ENCODE measurements around the gene DCP1A.

DCP1A gene

GRCh38 chr3:53318522-53318921, 28.8 kb downstream of the DCP1A start:
- TF ChIP-seq REST (IDR thresholded peaks at IDR 0.05; ENCODE audit: low read depth), result no peak

- TF ChIP-seq NFIC (IDR thresholded peaks at IDR 0.05) (no peak), EP300 (IDR thresholded peaks at IDR 0.05; ENCODE audit: borderline replicate concordance) (no peak), FOXM1 (IDR thresholded peaks at IDR 0.05; ENCODE audit: borderline replicate concordance, low read depth) (no peak), RAD21 (IDR thresholded peaks at IDR 0.05; ENCODE audit: low read depth) (no peak), TEAD4 (IDR thresholded peaks at IDR 0.05) (no peak), USF1 (IDR thresholded peaks at IDR 0.05) (no peak), CREB1 (IDR thresholded peaks at IDR 0.05; ENCODE audit: low read depth) (no peak), ZBTB7A (IDR thresholded peaks at IDR 0.05; ENCODE audit: low read depth) (no peak), TAF1 (IDR thresholded peaks at IDR 0.05; ENCODE audit: low read depth) (no peak), EGR1 (IDR thresholded peaks at IDR 0.05) (no peak), YY1 (IDR thresholded peaks at IDR 0.05; ENCODE audit: low read depth) (no peak), TCF12 (IDR thresholded peaks at IDR 0.05; ENCODE audit: low read depth) (no peak), CEBPB (IDR thresholded peaks at IDR 0.05) (no peak), MAX (IDR thresholded peaks at IDR 0.05) (no peak), REST (IDR thresholded peaks at IDR 0.05; ENCODE audit: low read depth) (no peak)
Measured at GRCh38 chr3:53312832-53313231, 34.5 kb downstream of the DCP1A start.

- TF ChIP-seq EGR1 (IDR thresholded peaks at IDR 0.05) (no peak), USF1 (IDR thresholded peaks at IDR 0.05) (no peak), REST (IDR thresholded peaks at IDR 0.05; ENCODE audit: low read depth) (no peak), CEBPB (IDR thresholded peaks at IDR 0.05) (no peak), EP300 (IDR thresholded peaks at IDR 0.05; ENCODE audit: borderline replicate concordance) (no peak), TCF12 (IDR thresholded peaks at IDR 0.05; ENCODE audit: low read depth) (no peak), FOXM1 (IDR thresholded peaks at IDR 0.05; ENCODE audit: borderline replicate concordance, low read depth) (no peak), TEAD4 (IDR thresholded peaks at IDR 0.05) (no peak), CREB1 (IDR thresholded peaks at IDR 0.05; ENCODE audit: low read depth) (no peak), TAF1 (IDR thresholded peaks at IDR 0.05; ENCODE audit: low read depth) (no peak), NFIC (IDR thresholded peaks at IDR 0.05) (no peak), MAX (IDR thresholded peaks at IDR 0.05) (no peak), ZBTB7A (IDR thresholded peaks at IDR 0.05; ENCODE audit: low read depth) (no peak), YY1 (IDR thresholded peaks at IDR 0.05; ENCODE audit: low read depth) (no peak)
Measured at GRCh38 chr3:53311882-53312281, 35.5 kb downstream of the DCP1A start.

GRCh38 chr3:53303957-53304356, 43.4 kb downstream of the DCP1A start:
- TF ChIP-seq ZBTB7A (IDR thresholded peaks at IDR 0.05; ENCODE audit: low read depth) (no peak), YY1 (IDR thresholded peaks at IDR 0.05; ENCODE audit: low read depth) (no peak), NFIC (IDR thresholded peaks at IDR 0.05) (no peak), TEAD4 (IDR thresholded peaks at IDR 0.05) (no peak), USF1 (IDR thresholded peaks at IDR 0.05) (no peak), CREB1 (IDR thresholded peaks at IDR 0.05; ENCODE audit: low read depth) (no peak), MAX (IDR thresholded peaks at IDR 0.05) (no peak), EGR1 (IDR thresholded peaks at IDR 0.05) (no peak), REST (IDR thresholded peaks at IDR 0.05; ENCODE audit: low read depth) (no peak), TAF1 (IDR thresholded peaks at IDR 0.05; ENCODE audit: low read depth) (no peak)

All from Ishikawa (cell line).